DMS53 (cell line): ENCODE data around the gene TNNI3.
"Not testable (repeated sequence)": the region's sequence is repeated elsewhere in the genome, so short reads cannot be mapped to it uniquely, and the experiment has no call there.

Experiments used
- DNase-seq: peaks from one replicate; lab custom pipeline; 2025; lab: John Stamatoyannopoulos, UW

The TNNI3 gene

DNA sequence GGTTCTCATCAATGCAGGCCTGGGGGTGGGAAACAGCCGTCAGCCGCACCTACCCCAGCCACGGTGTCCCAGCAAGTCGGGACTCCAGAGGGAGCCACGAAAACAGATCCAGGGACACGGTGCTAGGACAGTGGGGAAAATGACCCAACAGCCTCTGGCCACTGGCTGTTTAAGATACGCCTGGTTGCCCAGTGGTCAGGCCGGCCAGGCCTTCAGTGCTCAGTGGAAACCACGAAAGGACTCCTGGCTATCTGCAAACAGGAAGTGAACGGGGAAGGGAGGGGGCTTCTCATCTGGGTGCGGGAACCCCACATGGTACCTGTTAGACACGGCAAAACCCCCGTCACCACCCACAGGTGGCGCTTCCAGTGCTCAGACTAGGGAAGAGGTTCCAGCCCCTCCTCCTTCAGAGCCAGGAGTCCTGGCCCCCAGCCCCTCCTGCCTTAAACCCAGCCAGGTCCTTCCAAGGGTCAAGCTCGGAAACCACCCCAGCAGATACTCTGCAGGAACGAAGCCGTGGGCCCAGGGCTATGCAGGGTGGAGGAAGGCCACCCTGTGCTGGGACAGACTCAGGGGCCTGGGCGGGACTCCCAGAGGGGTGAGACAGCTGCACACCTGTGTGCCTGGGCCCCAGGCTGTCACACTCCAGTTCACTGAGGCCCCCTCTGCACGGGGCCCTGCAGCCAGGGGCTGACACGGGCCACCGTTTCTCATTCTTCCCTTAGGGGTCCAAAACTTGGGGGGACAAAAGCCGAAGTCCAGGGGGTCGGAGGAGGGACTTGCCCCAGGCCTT lies 44.6 kb downstream of the TNNI3 start:
- DNase-seq: no peak

DNA sequence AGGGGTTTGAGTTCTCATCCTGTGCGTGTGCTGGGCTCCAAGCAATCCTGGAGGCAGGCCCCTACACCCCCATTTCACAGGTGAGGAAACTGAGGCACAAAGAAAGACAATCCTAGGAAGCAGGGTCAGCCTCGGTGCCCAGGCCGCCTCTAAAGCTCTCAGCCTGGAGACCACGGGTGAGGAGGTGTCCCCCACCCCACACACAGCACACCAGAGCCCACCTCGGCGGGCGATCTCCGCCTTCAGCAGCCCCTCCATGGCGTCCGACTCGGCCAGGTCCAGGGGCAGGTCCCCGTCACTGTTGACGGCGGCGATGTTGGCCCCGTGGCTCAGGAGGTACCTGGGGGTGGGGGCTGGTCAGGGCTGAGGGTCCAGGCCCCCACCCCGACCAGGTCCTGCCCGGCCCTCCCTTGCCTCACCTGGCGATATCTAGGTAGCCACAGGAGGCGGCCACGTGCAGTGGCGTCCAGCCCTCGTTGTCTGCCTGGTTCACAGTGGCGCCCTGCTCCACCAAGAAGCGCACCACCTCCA lies 45.2 kb downstream of the TNNI3 start:
- DNase-seq: no peak

DNA sequence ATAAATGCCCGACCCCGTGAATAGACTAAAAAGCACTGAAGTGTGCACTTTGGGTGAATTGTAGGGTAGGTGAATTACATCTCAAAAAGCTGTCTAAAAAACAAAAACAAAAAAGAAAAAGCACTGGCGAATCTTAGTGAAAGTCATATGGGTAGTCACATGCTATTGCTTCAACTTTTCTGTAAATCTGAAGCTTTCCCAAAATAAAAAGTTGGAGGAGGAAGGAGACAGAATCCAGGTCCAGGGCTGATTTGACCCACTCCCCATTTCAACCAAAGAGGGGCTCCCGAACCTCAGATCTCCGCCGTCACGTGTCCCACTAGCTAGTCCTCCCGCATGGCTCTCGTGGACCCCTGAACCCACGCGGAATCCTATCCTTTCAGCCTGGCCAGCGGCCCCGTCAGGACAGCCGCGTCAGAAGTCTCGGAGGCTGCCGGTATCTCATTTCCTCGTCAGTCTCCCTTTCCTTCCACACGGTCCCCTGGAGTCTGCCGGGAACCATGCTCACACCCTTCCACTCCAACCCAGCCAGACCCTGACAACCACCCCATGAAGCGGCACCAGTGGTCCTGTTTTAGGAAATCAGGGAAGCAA lies 46.2 kb downstream of the TNNI3 start:
- no peak for DNase-seq

DNA sequence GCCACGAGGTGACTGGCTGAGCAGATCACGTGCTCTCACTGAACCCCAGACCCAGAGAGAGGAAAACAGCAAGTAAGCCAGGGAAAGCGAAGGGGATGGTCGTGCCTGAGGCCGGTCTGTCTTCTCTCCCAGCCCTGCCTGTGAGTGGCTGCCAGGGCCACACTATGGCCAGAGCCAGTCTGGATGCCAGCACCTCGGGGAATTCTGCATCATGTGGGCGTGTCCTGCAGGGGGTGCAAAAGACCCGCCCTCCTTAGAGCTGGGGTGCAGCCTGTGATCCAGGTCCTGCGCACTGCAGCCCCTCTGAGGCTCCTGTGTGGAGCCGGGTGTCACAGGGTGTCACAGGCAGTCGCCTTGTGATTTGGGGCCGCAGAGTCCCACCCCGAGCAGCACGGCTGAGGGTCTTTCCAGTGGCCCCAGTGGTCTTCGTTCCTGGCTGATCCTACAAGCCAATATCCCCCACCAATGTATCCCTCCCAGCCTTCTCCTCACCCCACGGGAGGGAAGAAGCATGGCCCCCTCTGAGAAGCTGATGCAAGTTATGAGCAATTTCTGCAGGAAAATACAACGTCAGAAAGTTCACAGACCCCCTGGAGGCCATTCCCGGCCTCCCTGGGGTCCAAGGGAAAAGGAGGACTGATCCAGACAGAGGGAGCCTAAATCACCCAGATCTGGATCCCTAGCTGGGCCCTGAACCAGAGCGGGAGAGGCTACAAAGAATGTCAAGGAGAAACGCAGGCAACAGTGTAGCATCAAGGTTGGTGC lies 47.8 kb downstream of the TNNI3 start:
- DNase-seq: no peak

DNA sequence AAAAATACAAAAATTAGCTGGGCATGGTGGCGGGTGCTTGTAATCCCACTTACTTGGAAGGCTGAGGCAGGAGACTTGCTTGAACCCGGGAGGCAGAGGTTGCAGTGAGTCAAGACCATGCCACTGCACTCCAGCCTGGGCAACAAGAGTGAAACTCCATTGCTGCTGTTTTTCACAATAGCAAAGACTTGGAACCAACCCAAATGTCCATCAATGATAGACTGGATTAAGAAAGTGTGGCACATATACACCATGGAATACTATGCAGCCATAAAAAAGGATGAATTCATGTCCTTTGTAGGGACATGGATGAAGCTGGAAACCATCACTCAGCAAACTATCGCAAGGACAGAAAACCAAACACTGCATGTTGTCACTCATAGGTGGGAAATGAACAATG lies 50.3 kb downstream of the TNNI3 start:
- DNase-seq: not testable (repeated sequence)

GRCh38 chr19:55106591-55106990 lies 50.9 kb downstream of the TNNI3 start:
- DNase-seq: no peak

- no peak for DNase-seq
Observed at GRCh38 chr19:55105237-55105636, 52.3 kb downstream of the TNNI3 start.

DNA sequence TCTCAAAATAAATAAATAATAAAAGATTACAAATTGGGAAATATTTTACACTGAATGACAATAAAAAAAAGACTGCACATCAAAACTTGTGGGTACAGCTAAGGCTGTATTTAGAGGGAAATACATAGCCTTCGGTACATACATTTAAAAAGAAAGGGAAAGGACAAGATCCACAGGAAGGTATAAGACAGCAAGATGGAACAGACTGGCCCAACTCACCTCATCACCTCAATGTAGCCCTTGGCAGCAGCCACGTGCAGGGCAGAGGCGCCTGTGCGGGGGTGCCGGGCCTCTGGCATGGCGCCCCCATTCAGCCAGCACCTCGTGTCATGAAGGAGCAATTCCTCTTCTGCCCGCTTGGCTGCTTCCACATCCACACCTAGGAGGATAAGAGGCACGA lies 54.3 kb downstream of the TNNI3 start:
- DNase-seq: no peak
